ENCODE measurements around the gene CHRM5. TPM values are rescaled to one million over a fixed set of nuclear protein-coding genes. Genes with fewer than 3 reads are reported as not detected.

Gene CHRM5
- total RNA-seq: not detected
- not detected for polyA plus RNA-seq (2013, experiment 1 of 2)
- not detected for polyA plus RNA-seq (2013, experiment 2 of 2)
- long read RNA-seq, experiment 1: 0 reads
- long read RNA-seq, experiment 2: 0 reads
- long read RNA-seq, experiment 3: 0 reads
- long read RNA-seq, experiment 4: 0 reads

DNA sequence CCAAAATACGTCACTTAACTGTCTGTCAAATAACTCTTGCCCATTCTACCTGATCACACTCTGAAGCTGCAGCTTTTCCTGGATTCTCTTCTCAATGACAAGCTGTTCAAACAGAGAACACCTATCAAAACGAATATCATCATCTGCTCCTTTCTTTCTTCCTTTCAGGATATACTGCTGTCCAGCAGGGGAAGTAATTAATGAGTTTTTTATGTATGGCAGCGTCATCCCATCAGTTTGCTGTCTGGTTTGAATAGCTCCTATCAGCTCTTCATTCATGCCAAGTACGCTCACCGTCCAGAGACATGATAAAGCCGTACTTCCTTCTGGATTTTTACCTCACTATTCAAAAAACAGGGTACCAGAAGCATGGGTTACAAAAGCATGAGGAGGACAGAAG, at the start of gene CHRM5:
CHRM5 (plus strand) TSS at position 274 of the 400 bp plus-strand sequence. CDS start 94,221 bp downstream, outside the sequence.
- Mint-ChIP-seq H3K27me3 (ENCODE audit: insufficient read depth) (no peaks in the 10 kb centered on the region), H3K36me3 (ENCODE audit: low read depth) (no peaks in the 10 kb centered on the region), H3K4me1 (peaks cover 13% of the 10 kb centered on the region), H3K27ac (no peak within 1 kb of the TSS), H3K9me3 (no peaks in the 10 kb centered on the region), H3K4me3 (no peak within 1 kb of the TSS)
- Histone ChIP-seq H3K9ac (ENCODE audit: extremely low read depth, low read length, poor library complexity, severe bottlenecking) (no peak within 1 kb of the TSS), H3K27me3 (ENCODE audit: control insufficient read depth, insufficient read depth, low read length, poor library complexity, severe bottlenecking) (no peaks in the 10 kb centered on the region), H3K4me1 (ENCODE audit: control insufficient read depth, insufficient read depth, low read length) (peaks cover 5% of the 10 kb centered on the region), H3K27ac (ENCODE audit: low read depth, low read length) (no peak within 1 kb of the TSS), H3K4me3 (ENCODE audit: low read length) (no peak within 1 kb of the TSS), H3K9me3 (ENCODE audit: control insufficient read depth, low read length) (no peaks in the 10 kb centered on the region), H3K36me3 (ENCODE audit: control insufficient read depth, insufficient read depth, low read length) (no peaks in the 10 kb centered on the region)
- TF ChIP-seq CTCF (conservative IDR thresholded peaks at IDR 0.05): no peak
- no peak for DNase-seq
- WGBS, 2 experiments (ENCODE audit: insufficient coverage in 1 of 2, insufficient read length in 1 of 2): 92% methylated on average over 3 to 6 of the region's 6 CpGs

GRCh38 chr15:33923446-33923845, 44.9 kb upstream of the CHRM5 start:
- Mint-ChIP-seq H3K36me3 (ENCODE audit: low read depth) (peaks cover 5% of the 10 kb centered on the region), H3K4me1 (peaks cover 21% of the 10 kb centered on the region), H3K27ac (no peak overlapping the region), H3K4me3 (no peak overlapping the region), H3K9me3 (peaks cover 12% of the 10 kb centered on the region), H3K27me3 (ENCODE audit: insufficient read depth) (no peaks in the 10 kb centered on the region)
- Histone ChIP-seq H3K27me3 (ENCODE audit: control insufficient read depth, insufficient read depth, low read length, poor library complexity, severe bottlenecking) (no peaks in the 10 kb centered on the region), H3K4me1 (ENCODE audit: control insufficient read depth, insufficient read depth, low read length) (peaks cover 13% of the 10 kb centered on the region), H3K9ac (ENCODE audit: extremely low read depth, low read length, poor library complexity, severe bottlenecking) (no peak overlapping the region), H3K36me3 (ENCODE audit: control insufficient read depth, insufficient read depth, low read length) (no peaks in the 10 kb centered on the region), H3K9me3 (ENCODE audit: control insufficient read depth, low read length) (peaks cover 15% of the 10 kb centered on the region), H3K4me3 (ENCODE audit: low read length) (peak overlapping the region; percentile 34), H3K27ac (ENCODE audit: low read depth, low read length) (no peak overlapping the region)
- WGBS, 2 experiments (ENCODE audit: insufficient coverage in 1 of 2, insufficient read length in 1 of 2): 89% methylated on average over 1 of the region's 1 CpG; no CpG with 5 or more reads in 1 of the 2 experiments
- no peak for TF ChIP-seq CTCF (conservative IDR thresholded peaks at IDR 0.05)
- no peak for DNase-seq

GRCh38 chr15:33926260-33926659, 42.0 kb upstream of the CHRM5 start:
- Histone ChIP-seq H3K4me3 (ENCODE audit: low read length) (no peak overlapping the region), H3K27me3 (ENCODE audit: control insufficient read depth, insufficient read depth, low read length, poor library complexity, severe bottlenecking) (no peaks in the 10 kb centered on the region), H3K36me3 (ENCODE audit: control insufficient read depth, insufficient read depth, low read length) (no peaks in the 10 kb centered on the region), H3K9me3 (ENCODE audit: control insufficient read depth, low read length) (peaks cover 15% of the 10 kb centered on the region), H3K27ac (ENCODE audit: low read depth, low read length) (no peak overlapping the region), H3K4me1 (ENCODE audit: control insufficient read depth, insufficient read depth, low read length) (no peaks in the 10 kb centered on the region), H3K9ac (ENCODE audit: extremely low read depth, low read length, poor library complexity, severe bottlenecking) (no peak overlapping the region)
- TF ChIP-seq CTCF (conservative IDR thresholded peaks at IDR 0.05): no peak
- Mint-ChIP-seq H3K4me3 (no peak overlapping the region), H3K27ac (no peak overlapping the region), H3K4me1 (peaks cover 5% of the 10 kb centered on the region), H3K9me3 (peaks cover 17% of the 10 kb centered on the region), H3K27me3 (ENCODE audit: insufficient read depth) (no peaks in the 10 kb centered on the region), H3K36me3 (ENCODE audit: low read depth) (peaks cover 5% of the 10 kb centered on the region)
- WGBS, 2 experiments (ENCODE audit: insufficient coverage in 1 of 2, insufficient read length in 1 of 2): 83 to 95% methylated on average over 3 to 4 of the region's 4 CpGs
- DNase-seq: no peak

Data from endodermal cell (in vitro differentiated cells).